Amniotic epithelial cell (primary cell): ENCODE results near the gene PLXNA3.

Source experiments
- DNase-seq: peaks from one replicate; pipeline ENCODE4 v3.0.0-alpha.2; 2010; ENCODE audit warnings: low read depth

Gene PLXNA3

GRCh38 chrX:154458116-154458953 is at the start of gene PLXNA3:
PLXNA3 (plus strand) TSS chrX:154458281; CDS start chrX:154460184, 1,903 bp downstream.
- DNase-seq, result no peak

GRCh38 chrX:154408659-154409221 is 49.3 kb upstream of the PLXNA3 start:
- no peak for DNase-seq

GRCh38 chrX:154409222-154409871 is 48.7 kb upstream of the PLXNA3 start, which contains the start of gene DNASE1L1:
DNASE1L1 (minus strand) TSS chrX:154409254; CDS start chrX:154405568, 3,686 bp downstream.
- DNase-seq, result peak; percentile 88

- DNase-seq, result peak; percentile 53
Measured at GRCh38 chrX:154411981-154412340, 46.1 kb upstream of the PLXNA3 start.

DNA sequence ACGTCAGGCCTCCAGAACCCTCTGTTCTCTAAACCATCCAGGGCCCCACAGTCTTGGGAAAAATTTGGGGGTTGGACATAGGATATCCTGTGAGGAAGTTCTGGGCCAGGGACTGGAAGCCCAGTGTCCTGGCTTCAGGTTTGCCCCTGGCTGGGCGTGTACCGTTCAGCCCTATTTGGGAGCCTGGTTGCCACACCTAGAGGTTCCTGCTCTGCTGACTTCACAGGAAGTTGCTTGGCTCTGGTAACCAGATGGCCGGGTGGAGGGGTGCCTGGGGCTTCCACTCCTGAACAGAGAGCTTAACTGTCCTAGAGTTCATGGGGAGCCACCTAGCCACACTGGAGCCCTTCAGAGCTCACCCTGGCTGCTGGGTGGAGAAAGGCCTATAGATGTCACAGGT is 45.6 kb upstream of the PLXNA3 start:
- DNase-seq, result no peak

- DNase-seq, result no peak
Measured at GRCh38 chrX:154413142-154413541, 44.9 kb upstream of the PLXNA3 start.

DNA sequence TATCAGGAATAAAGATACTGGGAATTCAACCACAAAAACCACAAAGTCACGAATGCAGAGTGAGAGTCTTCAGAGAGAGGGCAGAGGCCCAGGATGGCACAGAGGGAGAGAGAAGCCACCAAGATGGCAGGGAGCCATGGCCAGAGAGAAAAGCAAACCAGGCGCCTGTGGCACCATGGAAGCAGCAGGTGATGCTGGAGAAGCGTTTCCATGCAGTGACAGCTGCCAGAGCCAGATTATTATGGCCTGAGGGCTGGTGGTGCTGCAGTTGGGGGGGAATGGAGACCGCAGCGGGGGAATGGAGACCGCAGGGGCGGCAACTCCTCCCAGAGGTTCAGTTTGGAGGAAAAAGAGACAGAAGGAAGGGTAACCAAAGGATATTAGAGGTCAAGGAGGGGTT is 40.9 kb upstream of the PLXNA3 start:
- DNase-seq, result no peak

DNA sequence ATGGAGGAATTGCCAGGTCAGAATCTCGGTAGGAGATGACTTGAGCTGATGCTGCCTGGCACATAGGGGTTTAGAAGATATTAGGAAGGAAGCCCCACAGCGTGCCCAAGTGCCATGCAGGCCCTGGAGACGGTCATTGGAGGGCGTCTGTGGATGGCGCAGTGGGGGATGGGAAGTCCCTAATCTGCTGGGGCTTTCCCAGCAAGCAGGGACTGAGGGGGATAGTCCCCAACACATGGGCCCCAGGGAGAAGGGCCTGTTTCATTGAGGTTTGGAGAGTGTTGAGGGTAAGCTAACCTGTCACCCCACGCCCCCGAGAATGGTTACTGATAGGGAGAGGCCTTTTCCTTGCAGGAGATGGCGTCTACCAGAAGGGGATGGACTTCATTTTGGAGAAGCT is 38.9 kb upstream of the PLXNA3 start:
- DNase-seq, result no peak

DNA sequence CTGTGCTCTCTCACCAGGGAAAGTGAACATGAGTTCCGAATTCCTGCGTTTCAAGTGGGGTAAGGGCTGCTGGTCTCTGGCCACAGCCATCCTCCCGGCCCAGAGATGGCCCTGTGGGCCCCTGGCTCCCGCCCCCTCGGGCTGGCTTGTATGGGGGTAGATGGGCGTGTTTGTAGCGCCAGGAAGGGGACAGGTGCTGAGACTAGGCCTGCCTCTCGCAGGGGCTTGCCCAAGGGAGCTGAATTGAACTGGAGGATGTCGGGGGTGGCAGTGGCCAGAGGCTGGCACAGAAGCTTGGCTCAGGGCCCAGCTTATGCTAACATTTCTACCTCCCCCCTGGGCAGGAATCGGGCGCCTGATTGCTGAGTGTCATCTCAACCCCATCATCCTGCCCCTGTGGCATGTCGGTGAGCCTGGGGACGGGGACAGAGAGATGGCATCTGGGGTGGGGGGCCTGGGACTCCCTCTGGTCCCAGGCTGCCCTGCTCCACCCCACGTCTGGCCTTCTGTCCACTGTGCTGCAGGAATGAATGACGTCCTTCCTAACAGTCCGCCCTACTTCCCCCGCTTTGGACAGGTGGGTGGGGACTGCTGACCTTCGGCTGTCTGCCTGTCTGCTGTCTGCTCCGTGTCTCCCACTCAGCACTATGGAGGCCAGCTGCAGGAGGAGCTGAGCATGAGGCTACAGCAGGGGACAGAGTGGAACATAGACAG is 38.2 kb upstream of the PLXNA3 start:
- DNase-seq, result no peak

DNA sequence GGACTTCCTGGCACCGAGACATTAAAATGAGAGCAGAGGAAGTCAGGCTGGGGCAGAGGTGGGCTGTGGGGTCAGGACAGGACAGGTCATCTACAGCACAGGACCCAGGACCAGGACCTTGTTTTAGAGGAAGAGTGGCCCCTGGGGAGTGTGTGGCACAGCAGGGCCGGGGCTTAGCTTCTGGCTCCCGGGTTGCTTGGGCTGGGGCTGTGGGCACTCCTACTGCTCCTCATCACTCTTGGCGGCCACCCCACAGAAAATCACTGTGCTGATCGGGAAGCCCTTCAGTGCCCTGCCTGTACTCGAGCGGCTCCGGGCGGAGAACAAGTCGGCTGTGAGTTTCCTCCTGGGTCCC is 37.7 kb upstream of the PLXNA3 start:
- no peak for DNase-seq

- no peak for DNase-seq
Measured at GRCh38 chrX:154426916-154427770, 30.9 kb upstream of the PLXNA3 start.

DNA sequence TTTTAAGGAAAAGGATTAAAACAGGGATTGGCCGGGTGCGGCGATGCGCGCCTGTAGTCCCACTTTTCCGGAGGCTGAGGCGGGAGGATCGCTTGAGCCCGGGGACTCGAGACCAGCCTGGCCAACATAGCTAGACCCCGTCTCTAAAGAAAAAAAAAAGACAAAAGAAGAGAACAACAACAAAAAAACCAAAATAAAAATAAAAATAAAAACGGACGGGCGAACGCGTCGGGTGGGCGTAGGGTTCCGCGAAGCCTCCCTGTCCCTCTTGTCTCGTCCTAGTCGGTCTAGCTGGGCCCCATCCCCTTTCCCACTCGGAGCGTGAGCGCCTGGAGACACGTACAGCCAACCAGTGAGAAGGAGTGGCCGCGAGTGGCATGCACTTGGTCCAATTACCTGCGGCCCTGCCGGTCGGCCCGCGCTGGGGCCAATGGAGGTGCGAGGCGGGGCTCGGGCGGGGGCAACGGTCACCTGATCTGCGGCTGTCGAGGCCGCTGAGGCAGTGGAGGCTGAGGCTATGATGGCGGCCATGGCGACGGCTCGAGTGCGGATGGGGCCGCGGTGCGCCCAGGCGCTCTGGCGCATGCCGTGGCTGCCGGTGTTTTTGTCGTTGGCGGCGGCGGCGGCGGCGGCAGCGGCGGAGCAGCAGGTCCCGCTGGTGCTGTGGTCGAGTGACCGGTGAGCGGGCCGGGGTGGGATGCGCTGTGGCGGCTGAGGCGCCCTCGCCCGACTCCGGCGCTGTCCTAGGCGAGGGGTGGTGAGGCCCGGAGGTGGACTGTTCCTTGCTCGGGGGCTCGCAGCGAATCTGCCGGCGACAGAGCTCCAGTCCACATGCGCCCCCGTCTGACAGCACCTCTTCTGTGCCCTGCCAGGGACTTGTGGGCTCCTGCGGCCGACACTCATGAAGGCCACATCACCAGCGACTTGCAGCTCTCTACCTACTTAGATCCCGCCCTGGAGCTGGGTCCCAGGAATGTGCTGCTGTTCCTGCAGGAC is 29.6 kb upstream of the PLXNA3 start, which contains the start of gene ATP6AP1:
Gene ATP6AP1, plus strand, starts transcription at position 502 of the 996 bp plus-strand sequence. Its CDS starts 16 bp downstream, at position 518.
- DNase-seq, result peak; percentile 92

DNA sequence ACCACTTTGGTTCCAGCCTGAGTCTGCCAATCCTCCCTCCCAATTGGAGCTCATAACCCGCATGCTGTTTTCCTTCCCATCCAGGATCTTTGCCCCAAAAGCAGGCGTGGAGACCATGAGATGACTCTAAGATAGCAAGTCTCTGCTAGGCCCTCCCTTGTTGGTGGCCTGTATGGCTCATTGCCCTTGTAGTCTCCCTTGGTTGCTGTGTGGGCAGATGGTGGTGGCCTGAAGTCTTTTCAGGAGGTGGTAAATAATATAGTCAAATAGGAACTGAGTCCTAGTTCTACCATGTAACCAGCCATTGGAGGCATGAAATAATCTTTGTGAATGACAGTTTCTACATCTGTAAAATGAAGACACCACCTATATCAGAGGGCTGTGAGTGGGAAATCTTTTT is 28.4 kb upstream of the PLXNA3 start:
- no peak for DNase-seq

DNA sequence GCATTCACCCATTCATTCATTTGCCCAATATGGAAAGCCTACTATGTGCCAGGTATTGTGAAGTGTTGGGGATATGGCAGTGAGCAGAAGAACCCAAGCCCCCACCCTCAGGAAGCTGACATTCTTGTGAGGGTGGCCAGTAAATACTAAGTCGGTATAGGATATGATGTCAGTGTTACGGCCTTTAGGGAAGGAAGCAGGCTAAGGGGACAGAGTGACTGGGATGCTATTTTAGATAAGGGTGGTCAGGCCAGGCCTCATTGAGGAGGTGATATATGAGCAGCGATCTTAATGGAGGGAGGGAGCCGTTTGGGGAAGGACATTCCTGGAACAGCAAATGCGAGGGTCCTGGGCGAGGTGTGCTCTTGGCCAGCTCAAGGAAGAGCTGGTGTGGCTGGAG is 27.6 kb upstream of the PLXNA3 start:
- no peak for DNase-seq

DNA sequence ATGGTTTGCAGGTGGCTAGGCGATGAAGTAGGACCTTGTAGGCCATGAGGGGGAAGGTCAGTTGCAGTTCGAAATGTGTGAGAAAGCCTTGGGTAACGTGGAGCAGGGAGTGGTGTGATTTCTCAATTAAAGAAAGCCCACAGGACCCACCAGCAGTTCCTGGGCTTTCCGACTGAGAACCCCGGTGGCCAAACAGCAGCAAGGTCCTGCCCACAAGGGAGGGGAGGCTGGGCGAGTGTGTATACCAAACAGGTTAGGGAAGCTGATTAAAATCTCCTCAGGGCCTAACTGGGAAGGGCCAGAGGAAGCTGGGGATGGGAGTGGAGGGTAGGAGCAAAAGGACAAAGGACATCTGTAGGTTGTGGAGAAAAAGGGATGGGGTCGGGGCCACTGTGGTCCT is 27.2 kb upstream of the PLXNA3 start:
- DNase-seq, result no peak

- DNase-seq, result no peak
Measured at GRCh38 chrX:154431341-154431740, 26.7 kb upstream of the PLXNA3 start.

DNA sequence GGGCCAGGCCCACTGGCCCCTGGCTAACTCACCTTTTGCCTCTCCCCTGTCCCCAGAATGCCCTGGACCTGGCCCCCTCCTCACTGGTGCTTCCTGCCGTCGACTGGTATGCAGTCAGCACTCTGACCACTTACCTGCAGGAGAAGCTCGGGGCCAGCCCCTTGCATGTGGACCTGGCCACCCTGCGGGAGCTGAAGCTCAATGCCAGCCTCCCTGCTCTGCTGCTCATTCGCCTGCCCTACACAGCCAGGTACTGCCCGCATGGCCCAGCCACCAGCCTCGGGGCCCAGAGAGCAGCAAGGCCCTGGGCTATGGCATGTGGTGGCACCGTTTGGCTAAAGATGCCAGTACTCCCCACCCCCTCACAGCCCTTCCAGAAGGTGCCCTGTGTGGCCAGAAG is 25.9 kb upstream of the PLXNA3 start:
- DNase-seq, result no peak

DNA sequence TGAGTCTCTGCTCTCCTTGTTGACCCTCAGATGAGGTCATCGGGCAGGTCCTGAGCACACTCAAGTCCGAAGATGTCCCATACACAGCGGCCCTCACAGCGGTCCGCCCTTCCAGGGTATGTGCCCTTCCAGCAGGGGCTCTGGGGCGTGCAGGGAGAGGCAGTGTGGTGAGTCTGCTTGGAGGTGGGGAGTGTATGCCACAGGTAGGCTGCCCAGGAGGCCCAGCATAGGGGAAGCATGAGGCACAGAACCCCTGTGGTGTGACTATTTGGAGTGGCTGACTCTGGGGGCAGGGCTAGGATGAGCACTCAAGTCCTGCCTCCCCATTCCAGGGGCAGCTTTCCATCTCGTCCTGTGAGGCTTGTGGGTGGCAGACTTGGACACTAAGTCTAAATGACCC is 24.5 kb upstream of the PLXNA3 start:
- no peak for DNase-seq

DNA sequence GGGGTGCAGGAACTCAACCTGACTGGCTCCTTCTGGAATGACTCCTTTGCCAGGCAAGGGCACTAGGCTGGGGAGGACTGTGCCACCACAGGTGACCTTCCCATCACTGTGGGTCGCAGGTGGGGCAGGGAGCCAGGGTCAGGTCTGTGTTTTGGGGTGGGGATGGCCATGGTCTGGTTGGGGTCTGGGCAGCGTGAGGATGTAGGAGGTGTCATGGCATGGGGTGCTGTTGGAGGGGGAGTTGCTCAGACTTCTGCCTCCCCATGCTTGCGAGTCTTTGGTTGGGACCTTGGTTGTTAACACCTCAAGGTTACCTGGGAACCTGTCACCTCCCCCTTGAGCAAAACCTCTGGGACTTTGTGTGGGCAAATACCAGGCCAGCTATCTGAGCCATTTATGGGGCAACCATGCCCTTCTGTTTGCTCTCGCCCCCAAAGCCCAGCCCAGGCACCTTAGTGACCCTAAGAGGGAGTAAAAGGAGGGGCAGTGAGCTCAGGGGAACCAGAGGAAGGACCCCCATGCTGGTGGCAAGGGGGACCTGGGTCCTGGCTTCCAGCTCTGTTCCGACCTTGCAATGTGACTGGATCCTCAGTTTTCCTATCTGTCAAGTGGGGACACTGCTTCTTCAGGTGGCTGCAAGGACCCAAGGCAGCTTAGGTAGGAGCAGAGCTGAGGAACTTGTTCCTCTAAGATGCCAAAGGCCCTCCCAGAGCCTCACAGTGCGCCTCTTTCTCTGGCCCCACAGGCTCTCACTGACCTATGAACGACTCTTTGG is 23.5 kb upstream of the PLXNA3 start:
- no peak for DNase-seq
